Stimulated activated memory B cell treated with anti-CD40 and anti-IgM and Interleukin-4, amounts not matched to agents 10 μg/mL and 1 μg/mL and 100 μg/mL, for 72 hours (primary cell): ENCODE results near the gene TEP1.

Experiments
- ATAC-seq: fragments of 150-1000 bp; cut with Tn5 transposase; 2 replicates; pipeline ENCODE4 v1.10.0; 2021
- H3K27ac Mint-ChIP-seq: one replicate; pipeline ENCODE4 v1.8.0; 2022; ENCODE audit warnings: mild to moderate bottlenecking, mixed read lengths
- H3K27me3 Mint-ChIP-seq: one replicate; pipeline ENCODE4 v1.8.0; 2022; ENCODE audit warnings: mixed read lengths
- H3K36me3 Mint-ChIP-seq: one replicate; pipeline ENCODE4 v1.8.0; 2022; ENCODE audit warnings: mixed read lengths
- H3K4me1 Mint-ChIP-seq: one replicate; pipeline ENCODE4 v1.8.0; 2022; ENCODE audit warnings: mixed read lengths
- H3K4me3 Mint-ChIP-seq: one replicate; pipeline ENCODE4 v1.8.0; 2022; ENCODE audit warnings: mild to moderate bottlenecking, moderate library complexity, mixed read lengths
- H3K9me3 Mint-ChIP-seq: one replicate; pipeline ENCODE4 v1.8.0; 2022; ENCODE audit warnings: mixed read lengths

TEP1 gene

GRCh38 chr14:20417250-20418186, 4.2 kb upstream of the TEP1 start:
- Mint-ChIP-seq H3K9me3 (no peaks in the 10 kb centered on the region), H3K4me3 (no peak overlapping the region), H3K36me3 (no peaks in the 10 kb centered on the region), H3K27ac (no peak overlapping the region), H3K4me1 (peaks cover 17% of the 10 kb centered on the region), H3K27me3 (no peaks in the 10 kb centered on the region)
- ATAC-seq, result no peak

- peak overlapping the region; percentile 66 for H3K27ac Mint-ChIP-seq
Observed at GRCh38 chr14:20416223-20416622, 2.9 kb upstream of the TEP1 start.

GRCh38 chr14:20415782-20416206, 2.5 kb upstream of the TEP1 start:
- no peaks in the 10 kb centered on the region for H3K27me3 Mint-ChIP-seq
- H3K4me1 Mint-ChIP-seq, result peaks cover 30% of the 10 kb centered on the region
- H3K36me3 Mint-ChIP-seq, result no peaks in the 10 kb centered on the region
- H3K4me3 Mint-ChIP-seq, result no peak overlapping the region
- ATAC-seq, result peak; percentile 66
- H3K27ac Mint-ChIP-seq, result peak overlapping the region; percentile 66
- no peaks in the 10 kb centered on the region for H3K9me3 Mint-ChIP-seq

More at GRCh38 chr14:20416223-20416622, 2.9 kb upstream of the TEP1 start:
- Mint-ChIP-seq H3K4me3 (no peak overlapping the region), H3K27me3 (no peaks in the 10 kb centered on the region), H3K9me3 (no peaks in the 10 kb centered on the region), H3K36me3 (no peaks in the 10 kb centered on the region), H3K4me1 (peaks cover 26% of the 10 kb centered on the region)
- ATAC-seq, result no peak

GRCh38 chr14:20413744-20414082, 412 bp upstream of the TEP1 start:
- H3K27me3 Mint-ChIP-seq, result no peaks in the 10 kb centered on the region
- peak; percentile 69 for ATAC-seq
- peak overlapping the region; percentile 97 for H3K4me3 Mint-ChIP-seq
- peaks cover 41% of the 10 kb centered on the region for H3K4me1 Mint-ChIP-seq
- peak overlapping the region; percentile 93 for H3K27ac Mint-ChIP-seq
- peaks cover 7% of the 10 kb centered on the region for H3K36me3 Mint-ChIP-seq
- H3K9me3 Mint-ChIP-seq, result no peaks in the 10 kb centered on the region

DNA sequence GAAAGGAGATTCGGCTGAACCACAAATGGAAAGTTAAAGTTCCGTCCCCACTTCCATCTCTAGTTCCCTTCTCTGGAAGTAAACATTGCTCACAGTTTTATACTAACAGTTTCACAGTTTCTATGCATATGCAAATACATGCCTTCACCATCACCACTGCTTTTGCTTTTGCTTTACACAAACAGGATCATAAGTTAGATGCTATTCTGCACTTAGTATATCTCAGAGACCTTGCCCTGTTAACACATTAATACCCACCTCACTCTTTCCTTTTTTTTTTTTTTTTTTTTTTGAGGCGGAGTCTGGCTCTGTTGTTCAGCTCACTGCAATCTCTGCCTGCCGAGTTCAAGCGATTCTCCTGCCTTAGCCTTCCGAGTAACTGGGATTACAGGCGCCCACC, 890 bp downstream of the TEP1 start:
- no peaks in the 10 kb centered on the region for H3K27me3 Mint-ChIP-seq
- peaks cover 16% of the 10 kb centered on the region for H3K36me3 Mint-ChIP-seq
- H3K9me3 Mint-ChIP-seq, result no peaks in the 10 kb centered on the region
- H3K4me3 Mint-ChIP-seq, result peak overlapping the region; percentile 97
- ATAC-seq, result peak; percentile 76
- H3K27ac Mint-ChIP-seq, result peak overlapping the region; percentile 93
- H3K4me1 Mint-ChIP-seq, result peaks cover 48% of the 10 kb centered on the region

- Mint-ChIP-seq H3K9me3 (no peaks in the 10 kb centered on the region), H3K27me3 (no peaks in the 10 kb centered on the region), H3K4me1 (peaks cover 59% of the 10 kb centered on the region), H3K36me3 (peaks cover 46% of the 10 kb centered on the region), H3K27ac (peak overlapping the region; percentile 2), H3K4me3 (no peak overlapping the region)
- no peak for ATAC-seq
Observed at GRCh38 chr14:20409226-20409625, 4.1 kb downstream of the TEP1 start.

DNA sequence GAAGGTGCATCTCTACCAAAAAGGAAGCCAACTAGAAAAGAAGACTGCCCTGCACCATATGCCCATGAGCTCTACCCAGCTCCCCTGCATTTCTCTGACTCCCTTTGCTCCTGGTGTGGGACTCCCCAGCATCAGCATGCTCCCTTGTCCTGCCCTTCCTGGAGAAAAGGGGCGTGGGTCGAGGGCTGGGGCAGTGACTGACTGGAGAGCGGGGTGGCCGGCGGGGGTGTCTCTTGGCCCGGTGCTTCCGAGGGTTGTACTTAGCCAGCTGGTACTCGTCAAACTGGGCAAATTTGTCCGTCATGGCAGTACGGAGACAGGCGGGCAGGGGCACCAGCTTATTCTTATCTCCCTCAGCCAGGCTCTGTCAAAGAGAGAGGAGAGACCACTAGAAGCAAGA, 9.8 kb downstream of the TEP1 start:
- no peaks in the 10 kb centered on the region for H3K27me3 Mint-ChIP-seq
- no peak overlapping the region for H3K4me3 Mint-ChIP-seq
- peaks cover 76% of the 10 kb centered on the region for H3K36me3 Mint-ChIP-seq
- no peaks in the 10 kb centered on the region for H3K9me3 Mint-ChIP-seq
- H3K27ac Mint-ChIP-seq, result no peak overlapping the region
- ATAC-seq, result no peak
- H3K4me1 Mint-ChIP-seq, result peaks cover 49% of the 10 kb centered on the region

DNA sequence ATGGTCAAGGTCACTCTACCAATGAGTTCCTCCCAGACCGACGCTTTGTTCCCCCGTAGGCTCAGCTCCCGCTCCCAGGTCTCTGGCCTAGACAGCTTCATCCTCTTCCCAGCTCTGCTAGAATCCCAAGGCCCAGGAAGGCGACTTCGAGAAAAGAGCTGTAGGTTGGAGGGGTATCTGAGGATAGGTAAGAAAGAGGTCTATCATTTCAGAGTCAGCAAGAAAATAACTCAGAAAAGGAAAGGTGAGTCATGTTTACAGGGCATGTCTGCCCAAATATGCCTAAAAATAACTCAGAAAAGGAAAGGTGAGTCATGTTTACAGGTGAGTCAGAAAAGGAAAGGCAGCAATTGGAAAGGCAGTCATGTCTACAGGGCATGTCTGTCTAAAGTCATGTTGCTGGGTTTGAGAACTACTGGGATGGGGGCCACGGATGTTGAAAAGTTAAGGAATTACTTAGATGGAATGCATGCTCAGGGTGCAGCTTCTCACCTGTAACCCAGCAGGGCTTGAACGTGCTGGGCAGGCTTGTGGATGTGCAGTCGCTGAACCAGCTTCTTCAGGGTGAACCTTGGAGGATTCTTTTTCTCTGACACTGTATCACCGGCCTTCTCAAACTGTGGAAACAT, 12.2 kb downstream of the TEP1 start:
- Mint-ChIP-seq H3K4me1 (peaks cover 33% of the 10 kb centered on the region), H3K27ac (peak overlapping the region; percentile 30), H3K36me3 (peaks cover 71% of the 10 kb centered on the region), H3K9me3 (no peaks in the 10 kb centered on the region), H3K4me3 (no peak overlapping the region), H3K27me3 (no peaks in the 10 kb centered on the region)
- no peak for ATAC-seq

DNA sequence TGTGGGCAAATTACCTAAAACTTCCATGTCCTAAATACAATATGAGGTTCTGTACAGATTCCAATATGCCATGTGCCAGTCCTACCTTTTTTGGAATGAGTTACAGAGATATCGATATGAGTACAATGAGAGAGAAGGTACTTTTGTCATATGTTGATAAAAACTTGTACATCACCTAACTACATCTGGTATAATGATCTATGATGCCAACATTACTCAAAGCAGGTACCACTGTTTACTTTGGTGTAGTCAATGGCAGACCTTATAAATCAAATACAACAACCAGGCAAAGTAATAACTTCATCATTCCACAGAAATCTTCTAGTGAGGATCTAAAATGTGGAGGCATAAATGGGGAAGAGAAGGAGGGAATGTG, 12.7 kb downstream of the TEP1 start:
- peaks cover 28% of the 10 kb centered on the region for H3K4me1 Mint-ChIP-seq
- H3K27me3 Mint-ChIP-seq, result no peaks in the 10 kb centered on the region
- ATAC-seq, result no peak
- H3K4me3 Mint-ChIP-seq, result no peak overlapping the region
- peak overlapping the region; percentile 30 for H3K27ac Mint-ChIP-seq
- peaks cover 71% of the 10 kb centered on the region for H3K36me3 Mint-ChIP-seq
- H3K9me3 Mint-ChIP-seq, result no peaks in the 10 kb centered on the region

DNA sequence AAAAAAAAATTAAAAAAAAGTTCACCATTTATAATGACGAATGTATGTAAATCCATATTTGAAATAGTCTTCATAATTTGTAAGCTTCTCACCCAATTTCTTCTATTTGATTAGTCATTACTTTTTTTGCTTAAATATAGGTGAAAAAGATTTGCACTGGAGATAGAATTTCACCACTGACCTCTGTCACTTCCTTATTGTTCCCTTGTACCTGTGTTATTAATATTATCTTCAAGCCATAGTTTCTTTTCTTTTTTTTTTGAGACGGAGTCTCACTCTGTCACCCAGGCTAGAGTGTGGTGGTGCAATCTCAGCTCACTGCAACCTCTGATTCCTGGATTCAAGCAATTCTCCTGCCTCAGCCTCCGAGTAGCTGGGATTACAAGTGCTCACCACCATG, 15.8 kb downstream of the TEP1 start:
- no peak overlapping the region for H3K4me3 Mint-ChIP-seq
- H3K27me3 Mint-ChIP-seq, result no peaks in the 10 kb centered on the region
- H3K27ac Mint-ChIP-seq, result no peak overlapping the region
- H3K4me1 Mint-ChIP-seq, result peaks cover 14% of the 10 kb centered on the region
- no peaks in the 10 kb centered on the region for H3K9me3 Mint-ChIP-seq
- peaks cover 56% of the 10 kb centered on the region for H3K36me3 Mint-ChIP-seq
- ATAC-seq, result no peak

DNA sequence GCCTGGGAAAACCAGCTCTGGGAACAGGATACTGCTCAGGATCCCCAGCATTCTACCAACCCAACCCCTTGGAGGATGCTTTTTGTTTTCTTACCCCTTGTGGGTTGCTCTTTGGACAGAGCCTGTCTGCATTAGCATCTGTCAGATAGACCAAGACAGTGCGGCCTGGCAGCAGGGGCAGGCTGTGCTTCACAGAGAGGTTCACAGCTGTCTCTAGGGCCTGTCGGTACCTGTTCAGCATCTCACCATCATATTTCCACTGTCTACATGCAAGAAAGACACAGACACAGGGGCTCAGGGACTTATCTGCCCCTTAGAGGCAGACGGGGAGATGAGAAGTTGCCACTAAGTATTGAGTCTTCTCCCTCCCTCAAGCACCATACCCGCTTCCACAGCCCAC, 21.8 kb downstream of the TEP1 start:
- Mint-ChIP-seq H3K4me1 (peaks cover 13% of the 10 kb centered on the region), H3K27ac (no peak overlapping the region), H3K4me3 (no peak overlapping the region), H3K36me3 (peaks cover 74% of the 10 kb centered on the region), H3K27me3 (no peaks in the 10 kb centered on the region), H3K9me3 (no peaks in the 10 kb centered on the region)
- no peak for ATAC-seq

GRCh38 chr14:20388159-20388558, 25.1 kb downstream of the TEP1 start:
- Mint-ChIP-seq H3K27me3 (no peaks in the 10 kb centered on the region), H3K4me3 (no peak overlapping the region), H3K27ac (peak overlapping the region; percentile 74), H3K9me3 (no peaks in the 10 kb centered on the region), H3K36me3 (peaks cover 80% of the 10 kb centered on the region), H3K4me1 (peaks cover 13% of the 10 kb centered on the region)
- ATAC-seq, result no peak

DNA sequence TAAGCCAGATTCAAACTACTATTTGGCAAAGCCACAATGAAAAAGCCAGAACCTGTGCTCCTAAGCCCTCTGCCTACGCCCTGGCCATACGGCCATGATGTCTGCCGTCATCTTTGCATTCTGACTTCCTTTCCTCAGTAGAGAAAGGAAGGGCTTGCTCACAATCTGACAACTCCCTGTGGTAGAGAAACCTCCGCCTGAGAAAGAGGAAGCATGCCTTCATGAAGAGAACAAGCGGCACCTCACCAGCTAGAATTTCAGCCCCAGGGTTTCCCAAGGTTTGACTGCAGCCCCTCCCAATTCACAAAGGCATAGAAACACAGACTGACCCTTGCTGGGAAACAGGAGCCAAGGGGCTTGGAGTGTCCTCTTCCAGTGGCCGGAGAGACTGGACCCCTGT, 25.7 kb downstream of the TEP1 start:
- Mint-ChIP-seq H3K27ac (peak overlapping the region; percentile 74), H3K36me3 (peaks cover 86% of the 10 kb centered on the region), H3K9me3 (no peaks in the 10 kb centered on the region)

DNA sequence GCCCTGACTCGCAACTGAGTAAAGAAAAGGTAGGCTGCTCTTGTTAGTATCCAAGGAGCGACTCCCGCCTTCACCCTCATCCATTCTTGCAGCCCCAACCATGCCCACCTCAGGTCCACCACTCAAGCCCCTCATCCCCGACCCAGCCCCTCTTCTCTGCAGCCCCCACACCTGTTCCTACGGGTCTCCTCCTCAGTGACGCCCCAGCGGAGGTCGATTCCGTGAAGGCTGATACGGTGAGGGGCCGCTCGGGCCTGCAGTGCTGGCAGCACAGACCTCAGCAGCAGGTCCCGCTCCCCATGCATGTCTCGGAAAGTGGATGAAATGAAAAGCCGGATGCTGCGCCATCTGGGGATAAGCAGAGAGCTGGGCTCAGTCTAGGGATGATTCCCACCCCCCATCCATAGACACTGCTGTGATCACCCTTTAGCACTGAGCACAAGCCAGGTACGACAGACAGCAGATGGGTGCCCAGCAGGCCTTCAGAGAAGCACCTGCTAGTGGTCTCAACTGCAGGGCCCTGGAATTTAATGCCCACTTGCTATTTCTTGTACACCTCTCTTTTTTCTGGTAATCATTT, 26.9 kb downstream of the TEP1 start:
- Mint-ChIP-seq H3K9me3 (no peaks in the 10 kb centered on the region), H3K36me3 (peaks cover 88% of the 10 kb centered on the region), H3K27ac (peak overlapping the region; percentile 46)

More for the DNA sequence above, 25.7 kb downstream of the TEP1 start:
- H3K4me1 Mint-ChIP-seq, result peaks cover 13% of the 10 kb centered on the region
- H3K27me3 Mint-ChIP-seq, result no peaks in the 10 kb centered on the region
- H3K4me3 Mint-ChIP-seq, result no peak overlapping the region
- ATAC-seq, result peak; percentile 92

GRCh38 chr14:20384886-20385285, 28.4 kb downstream of the TEP1 start:
- no peaks in the 10 kb centered on the region for H3K9me3 Mint-ChIP-seq
- H3K27me3 Mint-ChIP-seq, result no peaks in the 10 kb centered on the region
- H3K36me3 Mint-ChIP-seq, result peaks cover 90% of the 10 kb centered on the region
- no peak overlapping the region for H3K4me3 Mint-ChIP-seq
- no peak for ATAC-seq
- H3K27ac Mint-ChIP-seq, result peak overlapping the region; percentile 54
- peaks cover 18% of the 10 kb centered on the region for H3K4me1 Mint-ChIP-seq

More for the DNA sequence above, 26.9 kb downstream of the TEP1 start:
- H3K4me3 Mint-ChIP-seq, result no peak overlapping the region
- no peak for ATAC-seq
- H3K27me3 Mint-ChIP-seq, result no peaks in the 10 kb centered on the region
- H3K4me1 Mint-ChIP-seq, result peaks cover 13% of the 10 kb centered on the region
